Measurements from ENCODE around the gene NEK8. TPM values are rescaled to one million over a fixed set of nuclear protein-coding genes. Genes with fewer than 3 reads are reported as not detected.

Gene NEK8
- polyA plus RNA-seq, 1 donor, result 4.8 TPM

DNA sequence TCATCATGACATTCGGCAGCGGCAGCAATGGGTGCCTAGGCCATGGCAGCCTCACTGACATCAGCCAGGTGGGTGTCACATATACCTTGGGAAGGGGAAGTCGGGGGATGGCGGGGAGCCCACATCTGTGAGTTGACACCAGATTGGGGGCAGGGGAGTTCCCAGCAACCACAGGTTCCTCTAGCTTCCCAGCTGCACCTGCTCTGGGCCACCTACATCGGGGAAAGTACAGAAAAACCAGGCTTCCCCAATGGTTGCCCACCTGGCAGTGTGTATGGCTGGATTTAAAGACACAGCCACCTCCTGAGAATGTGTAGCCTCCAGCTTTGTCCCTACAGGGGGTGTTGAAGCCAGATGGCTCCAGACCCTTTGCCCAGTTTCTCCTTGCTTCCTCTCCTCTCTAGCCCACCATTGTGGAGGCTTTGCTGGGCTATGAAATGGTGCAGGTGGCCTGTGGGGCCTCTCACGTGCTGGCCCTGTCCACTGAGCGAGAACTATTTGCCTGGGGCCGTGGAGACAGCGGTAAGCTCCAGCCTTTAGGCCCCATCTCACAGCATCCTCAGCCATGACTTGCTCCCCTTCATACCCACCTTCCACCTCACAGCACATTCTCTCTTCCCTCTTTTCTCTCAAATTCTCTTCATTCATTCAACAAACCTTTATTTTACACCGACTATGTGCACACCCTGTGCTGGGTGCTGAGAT, 10.2 kb downstream of the NEK8 start:
- Histone ChIP-seq H3K36me3 (ENCODE audit: control insufficient read depth, insufficient read depth, low read length) (peaks cover 3% of the 10 kb centered on the region), H3K9me3 (ENCODE audit: control insufficient read depth, low read depth, low read length) (no peaks in the 10 kb centered on the region), H3K4me3 (ENCODE audit: low read length) (no peak overlapping the region), H3K4me1 (ENCODE audit: control insufficient read depth, insufficient read depth, low read length) (peaks cover 17% of the 10 kb centered on the region), H3K27ac (ENCODE audit: low read length) (peak overlapping the region; percentile 10), H3K27me3 (ENCODE audit: control insufficient read depth, insufficient read depth, low read length) (no peaks in the 10 kb centered on the region)
- WGBS (ENCODE audit: insufficient coverage, low lambda C conversion rate), result no CpG with 5 or more reads among the region's 10 CpGs
- no peak for DNase-seq

GRCh38 chr17:28740406-28741357, 12.1 kb downstream of the NEK8 start:
- Histone ChIP-seq H3K4me3 (ENCODE audit: low read length) (no peak overlapping the region), H3K9me3 (ENCODE audit: control insufficient read depth, low read depth, low read length) (no peaks in the 10 kb centered on the region), H3K27ac (ENCODE audit: low read length) (no peak overlapping the region), H3K27me3 (ENCODE audit: control insufficient read depth, insufficient read depth, low read length) (no peaks in the 10 kb centered on the region), H3K36me3 (ENCODE audit: control insufficient read depth, insufficient read depth, low read length) (no peaks in the 10 kb centered on the region), H3K4me1 (ENCODE audit: control insufficient read depth, insufficient read depth, low read length) (peaks cover 19% of the 10 kb centered on the region)
- DNase-seq, result no peak
- no CpG with 5 or more reads among the region's 10 CpGs for WGBS (ENCODE audit: insufficient coverage, low lambda C conversion rate)

GRCh38 chr17:28741358-28742349, 13.1 kb downstream of the NEK8 start:
- Histone ChIP-seq H3K9me3 (ENCODE audit: control insufficient read depth, low read depth, low read length) (no peaks in the 10 kb centered on the region), H3K36me3 (ENCODE audit: control insufficient read depth, insufficient read depth, low read length) (peaks cover 6% of the 10 kb centered on the region), H3K4me3 (ENCODE audit: low read length) (no peak overlapping the region), H3K4me1 (ENCODE audit: control insufficient read depth, insufficient read depth, low read length) (peaks cover 29% of the 10 kb centered on the region), H3K27ac (ENCODE audit: low read length) (no peak overlapping the region), H3K27me3 (ENCODE audit: control insufficient read depth, insufficient read depth, low read length) (no peaks in the 10 kb centered on the region)
- DNase-seq, result no peak
- WGBS (ENCODE audit: insufficient coverage, low lambda C conversion rate), result no CpG with 5 or more reads among the region's 19 CpGs

- H3K27ac ChIP-seq (ENCODE audit: low read length), result peak within 1 kb of the TSS; percentile 100
- no CpG with 5 or more reads among the region's 70 CpGs for WGBS (ENCODE audit: insufficient coverage, low lambda C conversion rate)
- H3K9me3 ChIP-seq (ENCODE audit: control insufficient read depth, low read depth, low read length), result no peaks in the 10 kb centered on the region
- H3K27me3 ChIP-seq (ENCODE audit: control insufficient read depth, insufficient read depth, low read length), result no peaks in the 10 kb centered on the region
- H3K4me3 ChIP-seq (ENCODE audit: low read length), result peak within 1 kb of the TSS; percentile 78
- H3K4me1 ChIP-seq (ENCODE audit: control insufficient read depth, insufficient read depth, low read length), result peaks cover 38% of the 10 kb centered on the region
- DNase-seq, result peak; percentile 91 to 97
- H3K36me3 ChIP-seq (ENCODE audit: control insufficient read depth, insufficient read depth, low read length), result peaks cover 24% of the 10 kb centered on the region
These were observed 14.9 kb downstream of the NEK8 start, which contains the start of gene TRAF4 for GRCh38 chr17:28743243-28744103. TRAF4 (plus strand) TSS chr17:28744011; CDS start chr17:28744113, 102 bp downstream.

- Histone ChIP-seq H3K36me3 (ENCODE audit: control insufficient read depth, insufficient read depth, low read length) (peaks cover 32% of the 10 kb centered on the region), H3K4me1 (ENCODE audit: control insufficient read depth, insufficient read depth, low read length) (peaks cover 38% of the 10 kb centered on the region), H3K27ac (ENCODE audit: low read length) (peak overlapping the region; percentile 100), H3K4me3 (ENCODE audit: low read length) (peak overlapping the region; percentile 78), H3K27me3 (ENCODE audit: control insufficient read depth, insufficient read depth, low read length) (no peaks in the 10 kb centered on the region), H3K9me3 (ENCODE audit: control insufficient read depth, low read depth, low read length) (no peaks in the 10 kb centered on the region)
- WGBS (ENCODE audit: insufficient coverage, low lambda C conversion rate), result no CpG with 5 or more reads among the region's 61 CpGs
- DNase-seq, result peak; percentile 76 to 87
These were observed 15.8 kb downstream of the NEK8 start for GRCh38 chr17:28744104-28744971.

DNA sequence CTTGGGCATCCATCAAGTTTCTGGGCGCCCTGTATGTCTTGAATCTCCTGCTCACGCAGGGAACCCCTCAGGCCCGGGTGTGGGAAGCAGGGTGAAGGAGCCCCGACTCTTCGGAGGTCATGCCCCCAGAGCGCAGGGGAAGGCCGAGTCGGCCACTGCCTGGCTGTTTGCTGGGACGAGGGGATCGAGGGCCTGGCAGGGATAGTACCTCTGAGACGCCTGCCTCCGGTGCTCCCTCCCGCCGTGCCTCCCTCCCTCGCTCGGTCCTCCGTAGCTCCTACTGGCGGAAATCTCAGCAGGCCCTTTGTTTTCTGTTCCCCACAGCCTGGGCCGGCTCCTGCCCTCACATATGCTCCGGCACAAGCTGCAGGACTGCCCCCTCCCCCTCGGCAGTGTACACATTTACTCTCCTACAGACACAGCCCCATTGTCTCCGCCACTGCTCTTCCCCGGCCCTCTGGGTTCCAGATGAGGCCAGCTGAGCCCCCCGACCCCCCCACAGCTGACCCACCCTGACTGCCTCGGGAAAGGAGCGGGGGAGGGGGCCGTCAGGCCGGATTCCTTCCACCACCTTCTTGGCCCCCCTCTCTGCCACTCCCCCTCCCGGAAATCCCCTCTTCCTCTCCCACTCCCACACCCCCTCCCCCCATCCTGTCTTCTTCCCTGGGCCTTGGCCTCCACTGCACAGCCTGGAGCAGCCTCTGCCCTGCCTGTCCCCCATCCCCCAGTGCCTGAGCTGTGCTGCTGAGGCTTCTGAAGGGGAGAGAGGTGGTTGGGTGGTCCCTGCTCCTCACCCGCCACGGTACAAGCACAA, 16.6 kb downstream of the NEK8 start:
- no CpG with 5 or more reads among the region's 31 CpGs for WGBS (ENCODE audit: insufficient coverage, low lambda C conversion rate)
- H3K36me3 ChIP-seq (ENCODE audit: control insufficient read depth, insufficient read depth, low read length), result peaks cover 40% of the 10 kb centered on the region
- peak overlapping the region; percentile 78 for H3K4me3 ChIP-seq (ENCODE audit: low read length)
- peak overlapping the region; percentile 100 for H3K27ac ChIP-seq (ENCODE audit: low read length)
- peak; percentile 56 to 76 for DNase-seq
- no peaks in the 10 kb centered on the region for H3K27me3 ChIP-seq (ENCODE audit: control insufficient read depth, insufficient read depth, low read length)
- peaks cover 41% of the 10 kb centered on the region for H3K4me1 ChIP-seq (ENCODE audit: control insufficient read depth, insufficient read depth, low read length)
- H3K9me3 ChIP-seq (ENCODE audit: control insufficient read depth, low read depth, low read length), result no peaks in the 10 kb centered on the region

DNA sequence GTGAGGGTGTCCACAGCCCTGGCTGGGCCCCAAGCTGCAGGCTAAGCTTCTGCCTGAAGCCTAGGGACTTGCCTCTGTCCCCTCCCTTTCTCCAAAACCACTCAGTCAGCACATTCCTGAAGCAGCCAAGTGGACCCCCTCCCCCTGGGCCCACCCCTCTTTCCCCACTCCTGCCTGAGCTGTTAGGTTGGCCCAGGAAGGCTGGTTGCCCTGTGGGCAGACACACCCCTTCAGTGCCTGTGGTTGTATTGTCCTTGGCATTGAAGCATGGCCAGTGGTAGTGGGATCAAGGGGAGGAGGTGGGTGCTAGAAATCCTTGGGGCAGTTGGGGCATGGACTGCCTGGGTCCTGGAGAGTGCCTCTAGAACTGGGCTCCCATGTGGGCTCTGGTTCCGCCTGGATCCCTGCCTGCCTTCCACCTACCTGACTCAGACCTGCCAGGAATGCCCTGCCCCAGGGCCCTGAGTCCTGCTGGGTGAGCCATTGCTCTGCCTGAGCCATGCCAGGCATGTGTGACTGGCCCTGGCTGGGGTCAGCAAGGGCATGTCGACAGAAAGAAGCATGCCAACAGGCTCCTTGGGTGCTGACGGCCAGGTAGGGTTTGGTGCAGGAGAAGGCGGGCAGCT, 17.3 kb downstream of the NEK8 start:
- Histone ChIP-seq H3K27ac (ENCODE audit: low read length) (peak overlapping the region; percentile 100), H3K27me3 (ENCODE audit: control insufficient read depth, insufficient read depth, low read length) (no peaks in the 10 kb centered on the region), H3K9me3 (ENCODE audit: control insufficient read depth, low read depth, low read length) (no peaks in the 10 kb centered on the region), H3K4me1 (ENCODE audit: control insufficient read depth, insufficient read depth, low read length) (peaks cover 46% of the 10 kb centered on the region), H3K4me3 (ENCODE audit: low read length) (peak overlapping the region; percentile 78), H3K36me3 (ENCODE audit: control insufficient read depth, insufficient read depth, low read length) (peaks cover 47% of the 10 kb centered on the region)
- no CpG with 5 or more reads among the region's 4 CpGs for WGBS (ENCODE audit: insufficient coverage, low lambda C conversion rate)
- DNase-seq, result peak; percentile 45 to 64

- peak; percentile 70 to 81 for DNase-seq
- WGBS (ENCODE audit: insufficient coverage, low lambda C conversion rate), result no CpG with 5 or more reads among the region's 5 CpGs
- H3K27me3 ChIP-seq (ENCODE audit: control insufficient read depth, insufficient read depth, low read length), result no peaks in the 10 kb centered on the region
- peak overlapping the region; percentile 78 for H3K4me3 ChIP-seq (ENCODE audit: low read length)
- H3K4me1 ChIP-seq (ENCODE audit: control insufficient read depth, insufficient read depth, low read length), result peaks cover 46% of the 10 kb centered on the region
- peak overlapping the region; percentile 100 for H3K27ac ChIP-seq (ENCODE audit: low read length)
- H3K9me3 ChIP-seq (ENCODE audit: control insufficient read depth, low read depth, low read length), result no peaks in the 10 kb centered on the region
- peaks cover 53% of the 10 kb centered on the region for H3K36me3 ChIP-seq (ENCODE audit: control insufficient read depth, insufficient read depth, low read length)
These were observed 18.0 kb downstream of the NEK8 start for GRCh38 chr17:28746611-28747050.

Measured in large intestine (tissue), 3 donors.